HepG2 (cell line): Measurements from ENCODE around the gene SGF29. TPM values are rescaled to one million over a fixed set of nuclear protein-coding genes. Genes with fewer than 3 reads are reported as not detected.
A peak's percentile ranks its signal among the peaks of the same experiment; 100 is the strongest.

ENCODE experiments used
- AGO2 ChIP-seq: fragments of 200-400 bp; formaldehyde crosslinking; optimal IDR thresholded peaks from 2 replicates; pipeline ENCODE3; 2017; ENCODE audit warnings: mild to moderate bottlenecking, low read depth, low read length, moderate library complexity
- ATM ChIP-seq: fragments of 450-650 bp; IDR thresholded peaks from 2 replicates; pipeline ENCODE4 v1.7.1; 2017; ENCODE audit warnings: mild to moderate bottlenecking, borderline replicate concordance
- DMAP1 ChIP-seq: IDR thresholded peaks from 2 replicates; pipeline ENCODE4 v1.6.1; 2016
- EED ChIP-seq: sonication (generic); formaldehyde crosslinking; IDR thresholded peaks from 2 replicates; pipeline ENCODE4 v1.5.0; 2020; ENCODE audit warnings: mild to moderate bottlenecking, missing genetic modification reagents
- MEF2D ChIP-seq: sonication (generic); formaldehyde crosslinking; IDR thresholded peaks from 2 replicates; pipeline ENCODE4 v1.5.1; 2020; ENCODE audit warnings: mild to moderate bottlenecking, missing genetic modification reagents
- PTBP1 ChIP-seq: fragments of 200-400 bp; formaldehyde crosslinking; IDR thresholded peaks from 2 replicates; pipeline ENCODE4 v1.6.1; 2018; ENCODE audit warnings: low read length, low read depth; ENCODE audit not compliant: poor library complexity, severe bottlenecking
- REL ChIP-seq: sonication (generic); formaldehyde crosslinking; conservative IDR thresholded peaks from 2 replicates; pipeline ENCODE4 v1.8.0; 2022; ENCODE audit warnings: mild to moderate bottlenecking, missing genetic modification reagents, moderate library complexity
- SMAD3 ChIP-seq: sonication (generic); formaldehyde crosslinking; IDR thresholded peaks from 2 replicates; pipeline ENCODE4 v1.4.0; 2020; ENCODE audit warnings: missing genetic modification reagents
- SNAI1 ChIP-seq: sonication (generic); formaldehyde crosslinking; IDR thresholded peaks from 2 replicates; pipeline ENCODE4 v1.5.0; 2020; ENCODE audit warnings: mild to moderate bottlenecking, missing genetic modification reagents, borderline replicate concordance
- SP1 ChIP-seq, 2 experiments: fragments of 450-650 bp in 1 of 2; sonication (generic) in 1 of 2; formaldehyde crosslinking in 1 of 2; IDR thresholded peaks; 2 replicates each; pipeline versions ENCODE4 v1.4.0 to v1.6.1; 2016 to 2020; ENCODE audit warnings: missing genetic modification reagents in 1 of 2
- TP53 ChIP-seq: sonication (generic); formaldehyde crosslinking; conservative IDR thresholded peaks from 2 replicates; pipeline ENCODE4 v1.4.0; 2020; ENCODE audit warnings: missing genetic modification reagents
- WIZ ChIP-seq: sonication (generic); formaldehyde crosslinking; IDR thresholded peaks from 2 replicates; pipeline ENCODE4 v1.5.1; 2020; ENCODE audit warnings: mild to moderate bottlenecking, missing genetic modification reagents
- ZBTB8A ChIP-seq: sonication (generic); formaldehyde crosslinking; IDR thresholded peaks from 2 replicates; pipeline ENCODE4 v1.4.0; 2020; ENCODE audit warnings: mild to moderate bottlenecking, low read depth, missing genetic modification reagents, borderline replicate concordance
- ZMAT3 ChIP-seq: sonication (generic); formaldehyde crosslinking; conservative IDR thresholded peaks from 2 replicates; pipeline ENCODE4 v1.7.0; 2021; ENCODE audit warnings: missing genetic modification reagents
- ZNF225 ChIP-seq: sonication (generic); formaldehyde crosslinking; IDR thresholded peaks from 2 replicates; pipeline ENCODE4 v1.4.0; 2020; ENCODE audit warnings: mild to moderate bottlenecking, missing genetic modification reagents
- ZNF335 ChIP-seq: sonication (generic); formaldehyde crosslinking; IDR thresholded peaks from 2 replicates; pipeline ENCODE4 v1.4.0; 2020; ENCODE audit warnings: missing genetic modification reagents
- ZNF446 ChIP-seq: sonication (generic); formaldehyde crosslinking; IDR thresholded peaks from 2 replicates; pipeline ENCODE4 v1.5.0; 2020; ENCODE audit warnings: mild to moderate bottlenecking, missing genetic modification reagents
- ZNF530 ChIP-seq: sonication (generic); formaldehyde crosslinking; IDR thresholded peaks from 2 replicates; pipeline ENCODE4 v1.5.0; 2020; ENCODE audit warnings: low read depth, mild to moderate bottlenecking, missing genetic modification reagents
- ZNF713 ChIP-seq: sonication (generic); formaldehyde crosslinking; IDR thresholded peaks from 2 replicates; pipeline ENCODE4 v1.4.0; 2020; ENCODE audit warnings: mild to moderate bottlenecking, missing genetic modification reagents
- ZNF747 ChIP-seq: sonication (generic); formaldehyde crosslinking; IDR thresholded peaks from 2 replicates; pipeline ENCODE4 v1.8.1; 2023; ENCODE audit warnings: missing genetic modification reagents, mild to moderate bottlenecking, borderline replicate concordance
- ZNF879 ChIP-seq: sonication (generic); formaldehyde crosslinking; IDR thresholded peaks from 2 replicates; pipeline ENCODE4 v1.8.1; 2023; ENCODE audit warnings: missing genetic modification reagents
- polyA plus RNA-seq, 8 experiments: library from polyadenylated mRNA; depleted of rRNA in 3 of 8; stranded (reverse) in 7 of 8; unstranded in 1 of 8; fragments of >200 nt; fragmentation: Illumina TruSeq in 4 of 8; extraction: Trizol in 4 of 8; gene quantifications; 2 replicates each; pipeline versions ENCODE4 v1.2.1 to v1.2.3, GENCODE V29; 2011 to 2016; ENCODE audit warnings: low read depth in 4 of 8, missing spikeins in 1 of 8, mixed read lengths in 1 of 8; ENCODE audit not compliant: insufficient read depth in 1 of 8
- total RNA-seq, 5 experiments: library from RNA; depleted of rRNA; stranded (reverse); fragments of >200 nt; fragmentation: Illumina TruSeq; extraction: Trizol; gene quantifications; 2 replicates each; pipeline ENCODE4 v1.2.3, GENCODE V29; 2016; ENCODE audit warnings: low read depth in 1 of 5
- TF ChIP-seq, protein P1 (sequence below): sonication (generic); formaldehyde crosslinking; IDR thresholded peaks from 2 replicates; pipeline ENCODE4 v1.4.0; 2020; ENCODE audit warnings: mild to moderate bottlenecking, low read depth, missing genetic modification reagents
- TF ChIP-seq, protein P2 (sequence below): sonication (generic); formaldehyde crosslinking; IDR thresholded peaks from 2 replicates; pipeline ENCODE4 v1.5.0; 2020; ENCODE audit warnings: missing genetic modification reagents
- TF ChIP-seq, protein P3 (sequence below): fragments of 450-650 bp; IDR thresholded peaks from 2 replicates; pipeline ENCODE4 v1.6.1; 2016
- TF ChIP-seq, protein P4 (sequence below): sonication (generic); formaldehyde crosslinking; IDR thresholded peaks from 2 replicates; pipeline ENCODE4 v1.5.0; 2020; ENCODE audit warnings: missing genetic modification reagents
- TF ChIP-seq, protein P5 (sequence below): sonication (generic); formaldehyde crosslinking; IDR thresholded peaks from 2 replicates; pipeline ENCODE4 v1.4.0; 2020; ENCODE audit warnings: missing genetic modification reagents, borderline replicate concordance

Gene SGF29
- total and polyA plus RNA-seq, 2 of the 13 experiments (the other 11 are each of a cell fraction or from before 2014, with no cell fraction given): 5.0 to 29.4 TPM

DNA sequence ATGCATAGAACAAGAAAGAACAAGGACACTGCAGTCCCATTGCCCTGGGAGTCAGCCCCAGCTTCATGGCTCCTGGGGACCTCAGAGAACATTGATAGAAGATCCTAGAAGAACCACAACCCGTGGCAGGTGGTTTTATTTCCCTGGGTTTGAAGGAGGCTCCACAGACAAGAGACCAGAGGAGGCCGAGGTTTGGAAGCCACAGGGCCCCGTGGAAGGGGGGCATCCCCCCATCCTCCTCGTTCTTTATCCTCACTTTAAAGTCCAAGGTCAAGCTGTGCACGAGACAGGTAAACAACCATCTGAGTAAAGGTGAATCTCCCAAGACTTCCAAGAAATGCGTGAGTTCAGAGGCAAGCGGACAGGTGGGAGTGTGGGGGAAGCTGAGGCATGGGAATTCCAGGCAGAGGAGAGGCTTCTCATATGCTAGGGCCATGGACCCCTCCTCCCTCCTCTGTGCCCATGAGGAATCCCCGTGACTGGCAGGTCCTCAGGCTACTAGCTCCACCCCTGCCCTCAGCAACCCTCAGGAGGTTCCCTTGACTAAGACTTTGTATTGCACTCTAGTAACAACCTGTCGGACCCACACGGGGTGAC is 57.0 kb downstream of the SGF29 start (continued):
- TF ChIP-seq SNAI1 (CRISPR knock-in tag) (no peak), ZNF335 (CRISPR knock-in tag) (peak; percentile 37; the same call in 1 of the 2 replicates), ZNF747 (CRISPR knock-in tag) (no peak), AGO2 (no peak), ATM (no peak), SP1 (IDR thresholded peaks at IDR 0.05) (no peak), SP1 (CRISPR knock-in tag; IDR thresholded peaks at IDR 0.05) (no peak), DMAP1 (CRISPR knock-in tag) (no peak), EED (0 out of 2 replicates have a peak, but pooled peaks have one; percentile 26), MEF2D (CRISPR knock-in tag) (no peak), SMAD3 (no peak; the same call in 1 of the 2 replicates), WIZ (0 out of 2 replicates have a peak, but pooled peaks have one; percentile 73), ZBTB8A (no peak), PTBP1 (no peak), TP53 (no peak), ZNF446 (CRISPR knock-in tag) (no peak), ZNF713 (no peak), REL (no peak), ZNF879 (no peak), ZNF225 (CRISPR knock-in tag) (no peak), ZMAT3 (CRISPR knock-in tag) (no peak), ZNF530 (CRISPR knock-in tag) (no peak)
- TF ChIP-seq, protein P1, sequence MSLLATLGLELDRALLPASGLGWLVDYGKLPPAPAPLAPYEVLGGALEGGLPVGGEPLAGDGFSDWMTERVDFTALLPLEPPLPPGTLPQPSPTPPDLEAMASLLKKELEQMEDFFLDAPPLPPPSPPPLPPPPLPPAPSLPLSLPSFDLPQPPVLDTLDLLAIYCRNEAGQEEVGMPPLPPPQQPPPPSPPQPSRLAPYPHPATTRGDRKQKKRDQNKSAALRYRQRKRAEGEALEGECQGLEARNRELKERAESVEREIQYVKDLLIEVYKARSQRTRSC (CRISPR knock-in tag): no peak
- TF ChIP-seq, protein P2, sequence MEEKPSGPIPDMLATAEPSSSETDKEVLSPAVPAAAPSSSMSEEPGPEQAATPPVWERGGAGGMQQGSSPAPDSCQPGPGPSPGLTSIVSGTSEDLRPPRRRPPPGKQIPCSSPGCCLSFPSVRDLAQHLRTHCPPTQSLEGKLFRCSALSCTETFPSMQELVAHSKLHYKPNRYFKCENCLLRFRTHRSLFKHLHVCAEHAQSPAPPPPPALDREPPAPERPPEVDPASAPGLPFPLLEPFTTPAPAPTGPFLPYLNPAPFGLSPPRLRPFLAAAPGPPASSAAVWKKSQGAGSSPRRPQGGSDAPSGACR (CRISPR knock-in tag): peak; percentile 46; the same call in 1 of the 2 replicates
- TF ChIP-seq, protein P3, sequence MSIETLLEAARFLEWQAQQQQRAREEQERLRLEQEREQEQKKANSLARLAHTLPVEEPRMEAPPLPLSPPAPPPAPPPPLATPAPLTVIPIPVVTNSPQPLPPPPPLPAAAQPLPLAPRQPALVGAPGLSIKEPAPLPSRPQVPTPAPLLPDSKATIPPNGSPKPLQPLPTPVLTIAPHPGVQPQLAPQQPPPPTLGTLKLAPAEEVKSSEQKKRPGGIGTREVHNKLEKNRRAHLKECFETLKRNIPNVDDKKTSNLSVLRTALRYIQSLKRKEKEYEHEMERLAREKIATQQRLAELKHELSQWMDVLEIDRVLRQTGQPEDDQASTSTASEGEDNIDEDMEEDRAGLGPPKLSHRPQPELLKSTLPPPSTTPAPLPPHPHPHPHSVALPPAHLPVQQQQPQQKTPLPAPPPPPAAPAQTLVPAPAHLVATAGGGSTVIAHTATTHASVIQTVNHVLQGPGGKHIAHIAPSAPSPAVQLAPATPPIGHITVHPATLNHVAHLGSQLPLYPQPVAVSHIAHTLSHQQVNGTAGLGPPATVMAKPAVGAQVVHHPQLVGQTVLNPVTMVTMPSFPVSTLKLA: no peak
- TF ChIP-seq, protein P4, sequence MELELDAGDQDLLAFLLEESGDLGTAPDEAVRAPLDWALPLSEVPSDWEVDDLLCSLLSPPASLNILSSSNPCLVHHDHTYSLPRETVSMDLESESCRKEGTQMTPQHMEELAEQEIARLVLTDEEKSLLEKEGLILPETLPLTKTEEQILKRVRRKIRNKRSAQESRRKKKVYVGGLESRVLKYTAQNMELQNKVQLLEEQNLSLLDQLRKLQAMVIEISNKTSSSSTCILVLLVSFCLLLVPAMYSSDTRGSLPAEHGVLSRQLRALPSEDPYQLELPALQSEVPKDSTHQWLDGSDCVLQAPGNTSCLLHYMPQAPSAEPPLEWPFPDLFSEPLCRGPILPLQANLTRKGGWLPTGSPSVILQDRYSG (CRISPR knock-in tag): no peak
- TF ChIP-seq, protein P5, sequence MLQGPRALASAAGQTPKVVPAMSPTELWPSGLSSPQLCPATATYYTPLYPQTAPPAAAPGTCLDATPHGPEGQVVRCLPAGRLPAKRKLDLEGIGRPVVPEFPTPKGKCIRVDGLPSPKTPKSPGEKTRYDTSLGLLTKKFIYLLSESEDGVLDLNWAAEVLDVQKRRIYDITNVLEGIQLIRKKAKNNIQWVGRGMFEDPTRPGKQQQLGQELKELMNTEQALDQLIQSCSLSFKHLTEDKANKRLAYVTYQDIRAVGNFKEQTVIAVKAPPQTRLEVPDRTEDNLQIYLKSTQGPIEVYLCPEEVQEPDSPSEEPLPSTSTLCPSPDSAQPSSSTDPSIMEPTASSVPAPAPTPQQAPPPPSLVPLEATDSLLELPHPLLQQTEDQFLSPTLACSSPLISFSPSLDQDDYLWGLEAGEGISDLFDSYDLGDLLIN: no peak
